K562 (cell line): ENCODE data around the gene ADGRA1. TPM values are rescaled to one million over a fixed set of nuclear protein-coding genes. Genes with fewer than 3 reads are reported as not detected.

ENCODE experiments used
- ATAC-seq: fragments of 200-7000 bp; cut with Tn5 transposase; 3 replicates; pipeline ENCODE4 v1.9.1; 2020; ENCODE audit warnings: moderate library complexity
- BruUV-seq: library from RNA; stranded (reverse); fragments of 400-500 nt; replicated peaks from 2 replicates; lab custom pipeline; 2021; lab: Mats Ljungman, UMichigan
- CTCF ChIA-PET: fragments of 300-600 bp; formaldehyde crosslinking; extraction: SDS; loops from one replicate; lab custom pipeline; 2021; ENCODE audit warnings: low intra/inter-chr PET ratio; lab: Yijun Ruan, JAX
- POLR2A ChIA-PET: fragments of 300-600, 350-650 bp; sonication (Branson Sonifier 250); formaldehyde crosslinking; extraction: SDS; loops from one replicate; lab custom pipeline; 2021; ENCODE audit warnings: antibody characterized with exemption, inconsistent platforms; lab: Yijun Ruan, JAX
- DNase-seq, 4 experiments: peaks; one replicate each; pipeline versions ENCODE4 v3.0.0 to v3.0.0-alpha.2; 2011 to 2018; ENCODE audit warnings: low spot score in 3 of 4, mixed read lengths in 3 of 4; ENCODE audit errors: extremely low read depth in 1 of 4
- FAIRE-seq: peaks from 2 replicates; lab custom pipeline; 2011; peaks lifted over from hg19 to GRCh38; lab: Jason Lieb, UNC
- H2AFZ ChIP-seq: 2 replicates; pipeline ENCODE4 v1.6.0; 2011; ENCODE audit warnings: low read depth, low read length, control low read depth, inconsistent platforms
- H3K27ac ChIP-seq: fragments of 200-600 bp; 3 replicates; pipeline ENCODE4 v1.8.0; 2011; ENCODE audit warnings: low read depth, mild to moderate bottlenecking, control low read depth, inconsistent platforms, low read length, moderate library complexity, mixed read lengths; ENCODE audit errors: extremely low read depth
- H3K27me3 ChIP-seq, 2 experiments: fragments of 300-600 bp in 1 of 2; 2 replicates in 1 of 2; 3 replicates in 1 of 2; pipeline versions ENCODE4 v1.6.0 to v1.8.0; 2011; ENCODE audit warnings: inconsistent platforms in 2 of 2, low read length in 2 of 2, mild to moderate bottlenecking in 1 of 2, mixed read lengths in 1 of 2, moderate library complexity in 1 of 2; ENCODE audit not compliant: control insufficient read depth in 2 of 2, insufficient read depth in 2 of 2
- H3K36me3 ChIP-seq: fragments of 300-600 bp; 3 replicates; pipeline ENCODE4 v1.8.0; 2011; ENCODE audit warnings: mild to moderate bottlenecking, low read length, inconsistent platforms; ENCODE audit not compliant: control insufficient read depth, insufficient read depth
- H3K4me1 ChIP-seq, 2 experiments: fragments of 200-600 bp in 1 of 2; replicated peaks in 1 of 2; 2 replicates in 1 of 2; 3 replicates in 1 of 2; pipeline versions ENCODE4 v1.5.1 to v1.8.0; 2011; ENCODE audit warnings: inconsistent platforms in 2 of 2, low read length in 2 of 2, mild to moderate bottlenecking in 1 of 2, mixed read lengths in 1 of 2, moderate library complexity in 1 of 2; ENCODE audit not compliant: control insufficient read depth in 2 of 2, insufficient read depth in 2 of 2
- H3K4me2 ChIP-seq: 2 replicates; pipeline ENCODE4 v1.6.1; 2011; ENCODE audit warnings: low read length, control low read depth, inconsistent platforms, mixed read lengths; ENCODE audit not compliant: insufficient read depth
- H3K4me3 ChIP-seq: fragments of 200-600 bp; sonication (generic), shearing (Covaris generic); 2 replicates; pipeline ENCODE4 v1.5.1; 2016; ENCODE audit warnings: control low read depth, inconsistent platforms
- H3K79me2 ChIP-seq: fragments of 200-600 bp; 3 replicates; pipeline ENCODE4 v1.8.0; 2011; ENCODE audit warnings: low read length, inconsistent platforms; ENCODE audit not compliant: control insufficient read depth, insufficient read depth
- H3K9ac ChIP-seq, 2 experiments: 2 replicates each; pipeline versions ENCODE4 v1.6.0 to v1.6.1; 2011; ENCODE audit warnings: low read depth in 2 of 2, low read length in 2 of 2, control low read depth in 1 of 2, inconsistent platforms in 1 of 2, mild to moderate bottlenecking in 1 of 2, mixed read lengths in 1 of 2; ENCODE audit not compliant: insufficient read depth in 1 of 2
- H3K9me1 ChIP-seq: one replicate; pipeline ENCODE4 v1.6.0; 2011; ENCODE audit warnings: inconsistent platforms, mild to moderate bottlenecking, low read length, moderate library complexity; ENCODE audit not compliant: control insufficient read depth, insufficient read depth
- H3K9me3 ChIP-seq: replicated peaks from 2 replicates; pipeline ENCODE4 v1.5.1; 2011; ENCODE audit warnings: low read depth, low read length, inconsistent platforms; ENCODE audit not compliant: control insufficient read depth, insufficient read depth
- H4K20me1 ChIP-seq: replicated peaks from 2 replicates; pipeline ENCODE4 v1.6.1; 2011; ENCODE audit warnings: low read length, inconsistent platforms, mixed read lengths; ENCODE audit not compliant: control insufficient read depth, insufficient read depth
- CBFA2T3 ChIP-seq: fragments of 450-650 bp; IDR thresholded peaks from 2 replicates; pipeline ENCODE4 v1.6.1; 2017
- DDX20 ChIP-seq: fragments of 450-650 bp; IDR thresholded peaks from 2 replicates; pipeline ENCODE4 v1.6.1; 2016; ENCODE audit warnings: missing genetic modification characterization, low read depth, mild to moderate bottlenecking, missing compliant biosample characterization, moderate library complexity
- NR3C1 ChIP-seq: sonication (generic); formaldehyde crosslinking; IDR thresholded peaks from 2 replicates; pipeline ENCODE4 v1.8.1; 2022; ENCODE audit warnings: missing genetic modification reagents
- ZC3H8 ChIP-seq: fragments of 450-650 bp; IDR thresholded peaks from 2 replicates; pipeline ENCODE4 v1.6.1; 2017
- ZNF561 ChIP-seq: fragments of 450-650 bp; formaldehyde crosslinking; conservative IDR thresholded peaks from 2 replicates; pipeline ENCODE4 v1.4.0; 2020; ENCODE audit warnings: mild to moderate bottlenecking, moderate library complexity
- WGBS: fragments of 100-300 bp; shearing (Covaris generic); methylation state at CpG from one replicate; pipeline ENCODE4 v1.1.6; 2016; ENCODE audit warnings: low coverage, mixed read lengths; ENCODE audit not compliant: insufficient coverage; ENCODE audit errors: missing lambda C conversion rate; 5-methylcytosine and 5-hydroxymethylcytosine counted together
- in situ Hi-C: fragments of 300-500 bp; cut with MboI; formaldehyde crosslinking; loops from 4 replicates; pipeline ENCODE4 v1.15.0; 2018; ENCODE audit warnings: inconsistent platforms, mixed read lengths
- intact Hi-C: fragments of 100-400 bp; cut with micrococcal nuclease; formaldehyde crosslinking; loops from 2 replicates; pipeline ENCODE4 v1.14.2; 2022
- polyA plus RNA-seq, 8 experiments: library from polyadenylated mRNA; depleted of rRNA in 4 of 8; stranded (reverse) in 5 of 8; unstranded in 3 of 8; fragments of >200 nt; fragmentation: Nextera tagmentation in 2 of 8; fragmentation: Illumina TruSeq in 1 of 8; extraction: Ambion mirVana in 2 of 8; extraction: Trizol in 1 of 8; gene quantifications; 2 replicates each; pipeline versions ENCODE4 v1.2.1 to v1.2.3, GENCODE V29; 2011 to 2014; ENCODE audit warnings: inconsistent platforms in 1 of 8, missing spikeins in 1 of 8
- total RNA-seq, 7 experiments: library from RNA; depleted of rRNA in 6 of 7; stranded (reverse); fragments of >200 nt in 6 of 7; fragmentation: Illumina TruSeq in 2 of 7; extraction: Trizol in 2 of 7; gene quantifications; 2 replicates each; pipeline versions ENCODE4 v1.2.1 to v1.2.3, GENCODE V29; 2011 to 2021; ENCODE audit warnings: low replicate concordance in 1 of 7
- TF ChIP-seq, protein P1 (sequence below): fragments of 450-650 bp; formaldehyde crosslinking; IDR thresholded peaks from 2 replicates; pipeline ENCODE4 v1.4.0; 2022; ENCODE audit warnings: missing genetic modification characterization
- TF ChIP-seq, protein P2 (sequence below): fragments of 450-650 bp; formaldehyde crosslinking; IDR thresholded peaks from 2 replicates; pipeline ENCODE4 v1.4.0; 2020; ENCODE audit warnings: mild to moderate bottlenecking, moderate library complexity

ADGRA1 gene
- total and polyA plus RNA-seq, 9 of the 15 experiments (the other 6 are each of a cell fraction or from before 2014, with no cell fraction given), result not detected

DNA sequence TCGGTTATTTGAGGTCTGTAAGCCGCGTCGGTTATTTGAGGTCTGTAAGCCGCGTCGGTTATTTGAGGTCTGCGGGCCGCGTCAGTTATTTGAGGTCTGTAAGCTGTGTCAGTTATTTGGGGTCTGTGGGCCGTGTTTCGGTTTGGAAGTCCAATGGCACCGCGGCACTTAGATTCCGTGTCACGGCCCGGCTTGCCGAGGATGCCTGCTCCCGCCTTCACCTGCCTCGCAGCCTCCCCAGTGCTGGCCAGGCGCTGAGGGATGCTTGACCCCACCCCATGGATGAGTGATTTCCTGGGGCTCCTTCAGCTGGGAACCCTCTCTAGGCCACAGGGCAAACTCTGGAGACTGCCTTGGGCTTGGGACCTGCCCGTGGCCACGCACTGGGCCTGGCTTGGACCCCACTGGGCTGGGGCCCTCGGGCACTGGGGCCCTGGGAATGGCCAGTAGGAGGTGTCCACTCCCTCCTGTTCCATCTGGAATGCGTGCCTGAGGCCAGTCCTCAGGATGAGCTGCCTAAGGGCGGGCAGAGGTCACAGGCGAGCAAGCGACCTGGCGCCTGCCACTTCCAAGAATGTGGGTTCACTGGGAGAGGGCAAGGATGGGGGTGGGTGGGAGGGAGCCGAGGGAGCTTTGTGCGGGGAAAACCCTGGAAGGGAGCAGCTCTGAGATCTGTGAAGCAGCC lies 25.6 kb downstream of the ADGRA1 start:
- intact Hi-C loops, result no loop called here
- H3K9me3 ChIP-seq, result no peaks in the 10 kb centered on the region
- no peaks in the 10 kb centered on the region for H3K79me2 ChIP-seq
- ATAC-seq (no peak), DNase-seq (no peak), FAIRE-seq (no peak)
- no peaks in the 10 kb centered on the region for H3K9me1 ChIP-seq
- no peaks in the 10 kb centered on the region for H4K20me1 ChIP-seq
- CTCF ChIA-PET, result no interaction called here
- H2AFZ ChIP-seq, result no peak overlapping the region
- in situ Hi-C loops, result loop anchor here (25.0 kb wide), 1 partner anchor 451 kb away; no protein-coding TSS in a partner anchor
- no peak overlapping the region for H3K9ac ChIP-seq
- no peaks in the 10 kb centered on the region for H3K36me3 ChIP-seq
- 28% methylated on average over 11 of the region's 31 CpGs for WGBS
- no peak overlapping the region for H3K27ac ChIP-seq
- H3K4me2 ChIP-seq, result no peak overlapping the region
- no peaks in the 10 kb centered on the region for H3K4me1 ChIP-seq
- BruUV-seq, result no TSS peak
- no peak overlapping the region for H3K4me3 ChIP-seq
- POLR2A ChIA-PET, result no interaction called here
- H3K27me3 ChIP-seq, result peaks cover 0 to 8% of the 10 kb centered on the region in 2 experiments; a peak in 2 of 5 replicates
- TF ChIP-seq ZC3H8, result no peak
- TF ChIP-seq, protein P1, sequence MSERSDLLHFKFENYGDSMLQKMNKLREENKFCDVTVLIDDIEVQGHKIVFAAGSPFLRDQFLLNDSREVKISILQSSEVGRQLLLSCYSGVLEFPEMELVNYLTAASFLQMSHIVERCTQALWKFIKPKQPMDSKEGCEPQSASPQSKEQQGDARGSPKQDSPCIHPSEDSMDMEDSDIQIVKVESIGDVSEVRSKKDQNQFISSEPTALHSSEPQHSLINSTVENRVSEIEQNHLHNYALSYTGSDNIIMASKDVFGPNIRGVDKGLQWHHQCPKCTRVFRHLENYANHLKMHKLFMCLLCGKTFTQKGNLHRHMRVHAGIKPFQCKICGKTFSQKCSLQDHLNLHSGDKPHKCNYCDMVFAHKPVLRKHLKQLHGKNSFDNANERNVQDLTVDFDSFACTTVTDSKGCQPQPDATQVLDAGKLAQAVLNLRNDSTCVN (CRISPR knock-in tag), result no peak
- TF ChIP-seq ZNF561 (CRISPR knock-in tag), result no peak
- TF ChIP-seq, protein P2, sequence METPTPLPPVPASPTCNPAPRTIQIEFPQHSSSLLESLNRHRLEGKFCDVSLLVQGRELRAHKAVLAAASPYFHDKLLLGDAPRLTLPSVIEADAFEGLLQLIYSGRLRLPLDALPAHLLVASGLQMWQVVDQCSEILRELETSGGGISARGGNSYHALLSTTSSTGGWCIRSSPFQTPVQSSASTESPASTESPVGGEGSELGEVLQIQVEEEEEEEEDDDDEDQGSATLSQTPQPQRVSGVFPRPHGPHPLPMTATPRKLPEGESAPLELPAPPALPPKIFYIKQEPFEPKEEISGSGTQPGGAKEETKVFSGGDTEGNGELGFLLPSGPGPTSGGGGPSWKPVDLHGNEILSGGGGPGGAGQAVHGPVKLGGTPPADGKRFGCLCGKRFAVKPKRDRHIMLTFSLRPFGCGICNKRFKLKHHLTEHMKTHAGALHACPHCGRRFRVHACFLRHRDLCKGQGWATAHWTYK (CRISPR knock-in tag), result no peak
- no peak for TF ChIP-seq NR3C1
- TF ChIP-seq DDX20 (tag), result no peak
- TF ChIP-seq CBFA2T3, result no peak
